ENCODE results near the gene DPH6.
"Not testable (repeated sequence)": the region's sequence is repeated elsewhere in the genome, so short reads cannot be mapped to it uniquely, and the experiment has no call there.

The DPH6 gene

GRCh38 chr15:35545824-35546510 lies at the start of gene DPH6:
DPH6 (minus strand) TSS chr15:35546165; CDS start chr15:35546141, 24 bp downstream.
- DNase-seq (ENCODE audit: low spot score), result peak; percentile 82

- DNase-seq (ENCODE audit: low spot score), result no peak
Measured at GRCh38 chr15:35595656-35596055, 49.7 kb upstream of the DPH6 start.

- DNase-seq (ENCODE audit: low spot score), result not testable (repeated sequence)
Measured at GRCh38 chr15:35591987-35592386, 46.0 kb upstream of the DPH6 start.

GRCh38 chr15:35583863-35584528 lies 38.0 kb upstream of the DPH6 start:
- no peak for DNase-seq (ENCODE audit: low spot score)

- no peak for DNase-seq (ENCODE audit: low spot score)
Measured at GRCh38 chr15:35580606-35581005, 34.6 kb upstream of the DPH6 start.

GRCh38 chr15:35567392-35567791 lies 21.4 kb upstream of the DPH6 start:
- no peak for DNase-seq (ENCODE audit: low spot score)

GRCh38 chr15:35566991-35567390 lies 21.0 kb upstream of the DPH6 start:
- peak; percentile 10 for DNase-seq (ENCODE audit: low spot score)

GRCh38 chr15:35565901-35566300 lies 19.9 kb upstream of the DPH6 start:
- DNase-seq (ENCODE audit: low spot score), result no peak

GRCh38 chr15:35562641-35563040 lies 16.7 kb upstream of the DPH6 start:
- DNase-seq (ENCODE audit: low spot score), result no peak

- DNase-seq (ENCODE audit: low spot score), result no peak
Measured at GRCh38 chr15:35561308-35561707, 15.3 kb upstream of the DPH6 start.

GRCh38 chr15:35560870-35561269 lies 14.9 kb upstream of the DPH6 start:
- no peak for DNase-seq (ENCODE audit: low spot score)

GRCh38 chr15:35560258-35560657 lies 14.3 kb upstream of the DPH6 start:
- no peak for DNase-seq (ENCODE audit: low spot score)

- no peak for DNase-seq (ENCODE audit: low spot score)
Measured at GRCh38 chr15:35559683-35560082, 13.7 kb upstream of the DPH6 start.

GRCh38 chr15:35557544-35557943 lies 11.6 kb upstream of the DPH6 start:
- DNase-seq (ENCODE audit: low spot score), result no peak

GRCh38 chr15:35557012-35557411 lies 11.0 kb upstream of the DPH6 start:
- DNase-seq (ENCODE audit: low spot score), result no peak

- no peak for DNase-seq (ENCODE audit: low spot score)
Measured at GRCh38 chr15:35555244-35555643, 9.3 kb upstream of the DPH6 start.

- DNase-seq (ENCODE audit: low spot score), result no peak
Measured at GRCh38 chr15:35550957-35551356, 5.0 kb upstream of the DPH6 start.

- no peak for DNase-seq (ENCODE audit: low spot score)
Measured at GRCh38 chr15:35549567-35549966, 3.6 kb upstream of the DPH6 start.

- no peak for DNase-seq (ENCODE audit: low spot score)
Measured at GRCh38 chr15:35548435-35548834, 2.5 kb upstream of the DPH6 start.

- DNase-seq (ENCODE audit: low spot score), result no peak
Measured at GRCh38 chr15:35547775-35548364, 1.9 kb upstream of the DPH6 start.

GRCh38 chr15:35546511-35547381 lies 781 bp upstream of the DPH6 start:
- DNase-seq (ENCODE audit: low spot score), result no peak

- peak; percentile 52 for DNase-seq (ENCODE audit: low spot score)
Measured at GRCh38 chr15:35545316-35545823, 595 bp downstream of the DPH6 start.

All from Ammon's horn (tissue), 1 donor.